Peyer's patch (tissue), 4 donors: ENCODE data around the gene NKX2-4. TPM values are rescaled to one million over a fixed set of nuclear protein-coding genes. Genes with fewer than 3 reads are reported as not detected.

Experiments used
- DNase-seq, 3 donors: peaks; one replicate each; pipeline ENCODE4 v3.0.0-alpha.2; 2017 to 2019
- H3K27ac ChIP-seq, 4 donors: fragments of 200-600 bp; sonication (generic); one replicate each; pipeline ENCODE4 v1.5.1; 2016 to 2019
- H3K27me3 ChIP-seq, 2 donors: fragments of 200-600 bp; sonication (generic); one replicate each; pipeline ENCODE4 v1.5.1; 2019
- H3K36me3 ChIP-seq, 3 donors: fragments of 200-600 bp; sonication (generic); one replicate each; pipeline ENCODE4 v1.5.1; 2016 to 2019
- H3K4me1 ChIP-seq, 4 donors: fragments of 200-600 bp; sonication (generic); one replicate each; pipeline ENCODE4 v1.5.1; 2016 to 2019
- H3K4me3 ChIP-seq, 4 donors: fragments of 200-600 bp; sonication (generic); 1 replicate in 3 of 4; 2 replicates in 1 of 4; pipeline ENCODE4 v1.5.1; 2016 to 2019; ENCODE audit warnings: mild to moderate bottlenecking in 1 of 4
- H3K9me3 ChIP-seq, 4 donors: fragments of 200-600 bp; sonication (generic); one replicate each; pipeline ENCODE4 v1.5.1; 2016 to 2019; ENCODE audit warnings: mild to moderate bottlenecking in 1 of 4
- CTCF ChIP-seq, 6 experiments: fragments of 450-650 bp in 4 of 6; fragments of 200-600 bp in 2 of 6; sonication (generic) in 1 of 6; IDR thresholded peaks; one replicate each; pipeline ENCODE4 v1.5.1; 2017 to 2019; ENCODE audit warnings: antibody characterized with exemption in 6 of 6, mild to moderate bottlenecking in 3 of 6, moderate library complexity in 1 of 6
- POLR2A ChIP-seq, 2 donors: fragments of 450-650 bp; IDR thresholded peaks; one replicate each; pipeline ENCODE4 v1.5.1; 2017; ENCODE audit warnings: antibody characterized with exemption in 2 of 2, mild to moderate bottlenecking in 2 of 2, moderate library complexity in 2 of 2
- total RNA-seq, 4 donors: library from RNA; depleted of rRNA; stranded (reverse); fragments of >200 nt; gene quantifications; one replicate each; pipeline ENCODE4 v1.1.0, GENCODE V29; 2016

NKX2-4 gene
- not detected for total RNA-seq

- no peak for TF ChIP-seq POLR2A (IDR thresholded peaks at IDR 0.05)
- TF ChIP-seq CTCF (IDR thresholded peaks at IDR 0.05) = no peak
- Histone ChIP-seq H3K4me1 (peaks cover 0 to 22% (median 9%) of the 10 kb centered on the region in 4 donors), H3K36me3 (no peaks in the 10 kb centered on the region), H3K9me3 (no peaks in the 10 kb centered on the region), H3K27me3 (peaks cover 0 to 56% of the 10 kb centered on the region in 2 donors), H3K4me3 (peak within 1 kb of the TSS in 3 of 4 donors; percentile 12 to 36 (median 33)), H3K27ac (no peak within 1 kb of the TSS)
- no peak for DNase-seq
These were observed at the start of gene NKX2-4 for GRCh38 chr20:21397341-21398108. Gene NKX2-4 (minus strand): TSS chr20:21397526. CDS start chr20:21397399, 127 bp downstream.

- no peak for DNase-seq
- Histone ChIP-seq H3K36me3 (no peaks in the 10 kb centered on the region), H3K4me3 (no peak overlapping the region), H3K9me3 (no peaks in the 10 kb centered on the region), H3K27ac (no peak overlapping the region), H3K27me3 (no peaks in the 10 kb centered on the region), H3K4me1 (no peaks in the 10 kb centered on the region)
- TF ChIP-seq POLR2A (IDR thresholded peaks at IDR 0.05) (no peak), CTCF (IDR thresholded peaks at IDR 0.05) (no peak)
These were observed 40.5 kb upstream of the NKX2-4 start for GRCh38 chr20:21437816-21438215.

- Histone ChIP-seq H3K4me3 (no peak overlapping the region), H3K27me3 (no peaks in the 10 kb centered on the region), H3K36me3 (no peaks in the 10 kb centered on the region), H3K4me1 (no peaks in the 10 kb centered on the region), H3K27ac (no peak overlapping the region), H3K9me3 (no peaks in the 10 kb centered on the region)
- no peak for TF ChIP-seq POLR2A (IDR thresholded peaks at IDR 0.05)
- no peak for TF ChIP-seq CTCF (IDR thresholded peaks at IDR 0.05)
- no peak for DNase-seq
These were observed 39.9 kb upstream of the NKX2-4 start for GRCh38 chr20:21437248-21437647.

- Histone ChIP-seq H3K36me3 (no peaks in the 10 kb centered on the region), H3K27ac (no peak overlapping the region), H3K27me3 (no peaks in the 10 kb centered on the region), H3K4me3 (no peak overlapping the region), H3K4me1 (no peaks in the 10 kb centered on the region), H3K9me3 (no peaks in the 10 kb centered on the region)
- no peak for TF ChIP-seq CTCF (IDR thresholded peaks at IDR 0.05)
- no peak for TF ChIP-seq POLR2A (IDR thresholded peaks at IDR 0.05)
- no peak for DNase-seq
These were observed 38.9 kb upstream of the NKX2-4 start for GRCh38 chr20:21436205-21436604.

GRCh38 chr20:21435576-21435975 lies 38.2 kb upstream of the NKX2-4 start:
- Histone ChIP-seq H3K27ac (no peak overlapping the region), H3K4me3 (no peak overlapping the region), H3K27me3 (no peaks in the 10 kb centered on the region), H3K9me3 (no peaks in the 10 kb centered on the region), H3K4me1 (no peaks in the 10 kb centered on the region), H3K36me3 (no peaks in the 10 kb centered on the region)
- TF ChIP-seq POLR2A (IDR thresholded peaks at IDR 0.05) (no peak), CTCF (IDR thresholded peaks at IDR 0.05) (no peak)
- DNase-seq = no peak
